ENCODE measurements around the gene PRPSAP1. TPM values are rescaled to one million over a fixed set of nuclear protein-coding genes. Genes with fewer than 3 reads are reported as not detected.

PRPSAP1 gene
- total RNA-seq, 1 experiment from 2014 or later, result 42.6 TPM

DNA sequence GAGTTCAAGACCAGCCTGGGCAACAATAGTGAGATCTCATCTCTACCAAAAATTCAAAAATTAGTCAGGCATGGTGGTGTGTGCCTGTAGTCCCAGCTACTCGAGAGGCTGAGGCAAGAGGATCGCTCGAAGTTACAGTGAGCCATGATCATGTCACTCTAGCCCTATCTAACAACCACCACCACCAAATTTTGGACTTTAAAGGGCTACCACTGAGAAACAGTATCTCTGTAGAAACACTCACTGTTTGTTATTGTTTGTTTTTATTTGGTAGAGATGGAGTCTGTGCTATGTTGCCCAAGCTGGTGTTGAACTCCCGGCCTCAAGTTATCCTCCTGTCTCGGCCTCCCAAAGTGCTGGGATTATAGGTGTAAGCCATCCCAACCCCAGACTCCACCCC, 89.8 kb downstream of the PRPSAP1 start:
- intact Hi-C loops (cut with micrococcal nuclease; ENCODE audit: unreplicated experiment), result no loop called here
- peak overlapping the region; percentile 90 for H3K4me3 Mint-ChIP-seq (ENCODE audit: low read depth, unreplicated experiment)

DNA sequence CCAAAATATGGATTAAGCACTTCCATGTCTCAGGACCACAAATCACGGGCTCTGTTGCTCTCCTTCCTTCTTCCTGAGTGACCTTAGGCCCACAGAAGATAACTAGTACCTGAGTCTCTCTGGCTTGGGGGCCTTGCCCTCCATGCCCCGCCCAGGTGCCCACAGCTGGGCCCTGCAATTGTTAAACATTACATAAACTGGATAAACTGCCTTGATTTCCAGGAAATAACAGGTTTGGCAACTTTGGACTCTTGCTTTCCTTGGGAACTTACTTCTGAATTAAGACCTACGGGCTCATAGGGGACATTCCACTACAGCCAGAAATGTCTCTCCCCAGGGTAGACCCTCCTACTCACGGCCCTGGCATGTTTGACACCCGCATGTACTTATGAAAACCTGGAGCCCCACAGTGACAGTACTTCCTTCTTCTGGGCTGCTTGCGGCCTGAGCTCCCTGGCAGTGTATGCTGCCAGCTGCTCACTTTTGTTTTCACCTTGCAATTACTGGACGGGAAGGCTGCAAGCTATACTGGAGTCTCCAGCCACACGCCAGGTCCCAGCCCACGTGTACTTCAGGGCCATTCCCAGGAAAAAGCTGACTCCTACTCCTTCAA, 90.9 kb downstream of the PRPSAP1 start:
- peaks cover 59% of the 10 kb centered on the region for H3K4me1 Mint-ChIP-seq (ENCODE audit: low read depth, unreplicated experiment)
- peak; percentile 81 for DNase-seq
- BruUV-seq (replicated peaks), result no TSS peak

More for the DNA sequence above, 89.8 kb downstream of the PRPSAP1 start:
- DNase-seq, result no peak
- Mint-ChIP-seq H3K9me3 (ENCODE audit: low read depth, unreplicated experiment) (no peaks in the 10 kb centered on the region), H3K27me3 (ENCODE audit: unreplicated experiment) (no peaks in the 10 kb centered on the region), H3K27ac (ENCODE audit: unreplicated experiment) (peak overlapping the region; percentile 93), H3K4me1 (ENCODE audit: low read depth, unreplicated experiment) (peaks cover 60% of the 10 kb centered on the region), H3K36me3 (ENCODE audit: insufficient read depth, unreplicated experiment) (peaks cover 70% of the 10 kb centered on the region)
- BruUV-seq (replicated peaks), result no TSS peak
- CTCF ChIA-PET, result interaction anchor here (0.5 to 1.8 kb wide), 9 partner anchors 16 to 418 kb away, joined by 3 to 11 read pairs (median 4); partner anchors contain the start of gene WBP2
- TF ChIP-seq, protein P1, sequence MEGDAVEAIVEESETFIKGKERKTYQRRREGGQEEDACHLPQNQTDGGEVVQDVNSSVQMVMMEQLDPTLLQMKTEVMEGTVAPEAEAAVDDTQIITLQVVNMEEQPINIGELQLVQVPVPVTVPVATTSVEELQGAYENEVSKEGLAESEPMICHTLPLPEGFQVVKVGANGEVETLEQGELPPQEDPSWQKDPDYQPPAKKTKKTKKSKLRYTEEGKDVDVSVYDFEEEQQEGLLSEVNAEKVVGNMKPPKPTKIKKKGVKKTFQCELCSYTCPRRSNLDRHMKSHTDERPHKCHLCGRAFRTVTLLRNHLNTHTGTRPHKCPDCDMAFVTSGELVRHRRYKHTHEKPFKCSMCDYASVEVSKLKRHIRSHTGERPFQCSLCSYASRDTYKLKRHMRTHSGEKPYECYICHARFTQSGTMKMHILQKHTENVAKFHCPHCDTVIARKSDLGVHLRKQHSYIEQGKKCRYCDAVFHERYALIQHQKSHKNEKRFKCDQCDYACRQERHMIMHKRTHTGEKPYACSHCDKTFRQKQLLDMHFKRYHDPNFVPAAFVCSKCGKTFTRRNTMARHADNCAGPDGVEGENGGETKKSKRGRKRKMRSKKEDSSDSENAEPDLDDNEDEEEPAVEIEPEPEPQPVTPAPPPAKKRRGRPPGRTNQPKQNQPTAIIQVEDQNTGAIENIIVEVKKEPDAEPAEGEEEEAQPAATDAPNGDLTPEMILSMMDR (IDR thresholded peaks at IDR 0.05; ENCODE audit: unreplicated experiment), result no peak

DNA sequence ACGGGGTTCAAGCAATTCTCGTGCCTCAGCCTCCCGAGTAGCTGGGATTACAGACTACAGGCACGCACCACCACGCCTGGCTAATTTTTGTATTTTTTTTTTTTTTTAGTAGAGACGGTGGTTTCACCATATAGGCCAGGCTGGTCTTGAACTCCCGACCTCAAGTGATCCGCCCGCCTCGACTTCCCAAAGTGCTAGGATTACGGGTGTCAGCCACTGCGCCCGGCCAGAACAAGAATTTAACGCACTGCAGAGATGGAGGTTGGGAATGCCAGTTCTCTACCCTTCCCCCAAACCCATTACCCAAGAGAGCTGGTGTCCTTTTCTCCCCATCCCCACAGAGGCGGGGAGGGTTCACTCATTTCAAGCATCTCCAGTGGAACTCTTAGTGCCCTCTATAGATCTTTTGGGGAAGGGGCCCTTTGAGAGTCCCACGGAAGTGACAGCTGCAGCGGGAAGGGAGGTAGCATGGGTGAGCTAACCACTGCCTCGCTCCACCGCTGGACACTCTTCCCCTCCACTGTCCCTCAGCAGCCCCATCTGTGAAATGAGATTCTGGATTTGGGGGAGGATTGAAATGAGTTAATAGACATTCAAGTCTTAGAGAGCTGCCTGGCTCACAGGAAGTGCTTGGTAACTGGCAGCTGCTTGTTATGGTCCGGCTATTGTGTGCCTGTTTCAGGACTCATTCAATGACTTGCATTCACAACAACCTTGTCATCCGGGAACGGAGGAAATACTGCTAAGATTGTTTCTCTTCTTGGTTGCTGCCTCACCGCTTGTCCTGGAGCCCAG, 92.1 kb downstream of the PRPSAP1 start:
- Mint-ChIP-seq H3K27me3 (ENCODE audit: unreplicated experiment) (no peaks in the 10 kb centered on the region), H3K36me3 (ENCODE audit: insufficient read depth, unreplicated experiment) (peaks cover 47% of the 10 kb centered on the region), H3K9me3 (ENCODE audit: low read depth, unreplicated experiment) (no peaks in the 10 kb centered on the region), H3K4me1 (ENCODE audit: low read depth, unreplicated experiment) (peaks cover 56% of the 10 kb centered on the region), H3K27ac (ENCODE audit: unreplicated experiment) (peak overlapping the region; percentile 93), H3K4me3 (ENCODE audit: low read depth, unreplicated experiment) (no peak overlapping the region)
- intact Hi-C loops (cut with micrococcal nuclease; ENCODE audit: unreplicated experiment), result no loop called here
- CTCF ChIA-PET, result interaction anchor here (0.7 to 1.5 kb wide), 6 partner anchors 10 to 258 kb away, joined by 3 to 5 read pairs (median 3); partner anchors contain the start of gene PRPSAP1
- TF ChIP-seq, protein P1 (IDR thresholded peaks at IDR 0.05; ENCODE audit: unreplicated experiment), result no peak
- DNase-seq, result no peak
- BruUV-seq (replicated peaks), result no TSS peak

More for the DNA sequence above, 90.9 kb downstream of the PRPSAP1 start:
- intact Hi-C loops (cut with micrococcal nuclease; ENCODE audit: unreplicated experiment), result no loop called here
- peaks cover 59% of the 10 kb centered on the region for H3K36me3 Mint-ChIP-seq (ENCODE audit: insufficient read depth, unreplicated experiment)
- TF ChIP-seq, protein P1 (IDR thresholded peaks at IDR 0.05; ENCODE audit: unreplicated experiment), result no peak
- H3K27me3 Mint-ChIP-seq (ENCODE audit: unreplicated experiment), result no peaks in the 10 kb centered on the region
- no peaks in the 10 kb centered on the region for H3K9me3 Mint-ChIP-seq (ENCODE audit: low read depth, unreplicated experiment)
- CTCF ChIA-PET, result interaction anchor here (0.6 to 1.8 kb wide), 9 partner anchors 11 to 480 kb away, joined by 3 to 11 read pairs (median 5); no protein-coding TSS in a partner anchor
- peak overlapping the region; percentile 93 for H3K27ac Mint-ChIP-seq (ENCODE audit: unreplicated experiment)
- H3K4me3 Mint-ChIP-seq (ENCODE audit: low read depth, unreplicated experiment), result peak overlapping the region; percentile 66

DNA sequence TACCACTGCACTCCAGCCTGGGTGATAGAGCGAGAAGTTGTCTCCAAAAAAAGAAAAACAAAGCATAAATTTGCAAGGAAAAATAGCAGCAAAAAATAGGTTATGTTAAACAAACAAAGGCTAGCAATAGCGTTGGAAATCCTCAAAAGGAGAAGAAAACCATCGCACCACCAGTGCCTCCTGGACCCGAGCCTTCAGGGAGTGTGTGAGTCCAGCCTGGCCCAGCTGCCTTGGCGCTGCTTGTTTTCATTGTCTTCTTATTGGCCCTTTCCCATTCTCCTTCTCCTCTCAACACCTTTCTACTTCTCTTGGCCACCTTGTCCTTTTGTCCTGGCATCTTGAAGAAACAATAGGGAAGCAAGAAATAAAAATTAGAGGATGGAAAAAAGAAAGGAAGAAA, 93.0 kb downstream of the PRPSAP1 start:
- intact Hi-C loops (cut with micrococcal nuclease; ENCODE audit: unreplicated experiment), result no loop called here
- Mint-ChIP-seq H3K27me3 (ENCODE audit: unreplicated experiment) (no peaks in the 10 kb centered on the region), H3K4me1 (ENCODE audit: low read depth, unreplicated experiment) (peaks cover 56% of the 10 kb centered on the region), H3K9me3 (ENCODE audit: low read depth, unreplicated experiment) (no peaks in the 10 kb centered on the region), H3K27ac (ENCODE audit: unreplicated experiment) (peak overlapping the region; percentile 85), H3K4me3 (ENCODE audit: low read depth, unreplicated experiment) (no peak overlapping the region), H3K36me3 (ENCODE audit: insufficient read depth, unreplicated experiment) (peaks cover 37% of the 10 kb centered on the region)
- DNase-seq, result no peak
- CTCF ChIA-PET, result interaction anchor here (0.8 to 1.2 kb wide), 2 partner anchors 9 to 13 kb away, joined by 3 read pairs; no protein-coding TSS in a partner anchor
- TF ChIP-seq, protein P1 (IDR thresholded peaks at IDR 0.05; ENCODE audit: unreplicated experiment), result no peak
- BruUV-seq (replicated peaks), result no TSS peak
